Upper lobe of right lung (tissue), 1 donor: Measurements from ENCODE around the gene CACNA1B. TPM values are rescaled to one million over a fixed set of nuclear protein-coding genes. Genes with fewer than 3 reads are reported as not detected.

ENCODE experiments used
- ATAC-seq: fragments of 200-7000 bp; cut with Tn5 transposase; one replicate; pipeline ENCODE4 v1.9.1; 2020; ENCODE audit warnings: mild to moderate bottlenecking, moderate library complexity
- DNase-seq: peaks from one replicate; pipeline ENCODE4 v3.0.0-alpha.2; 2020
- H3K27ac ChIP-seq: fragments of 200-600 bp; one replicate; pipeline ENCODE4 v1.8.0; 2022
- H3K27me3 ChIP-seq: fragments of 200-600 bp; one replicate; pipeline ENCODE4 v1.8.0; 2022; ENCODE audit warnings: mild to moderate bottlenecking
- H3K36me3 ChIP-seq: fragments of 200-600 bp; one replicate; pipeline ENCODE4 v1.8.0; 2022
- H3K4me1 ChIP-seq: fragments of 200-600 bp; one replicate; pipeline ENCODE4 v1.8.0; 2022
- H3K4me3 ChIP-seq: fragments of 200-600 bp; one replicate; pipeline ENCODE4 v1.8.0; 2022; ENCODE audit warnings: mild to moderate bottlenecking
- H3K9me3 ChIP-seq: fragments of 200-600 bp; one replicate; pipeline ENCODE4 v1.8.0; 2022
- intact Hi-C: fragments of 100-400 bp; cut with DNase I; formaldehyde crosslinking; loops from one replicate; pipeline ENCODE4 v1.11.0; 2022
- total RNA-seq: library from RNA; stranded (reverse); fragmentation: NEBNext Ultra II Directional; extraction: Animal tissue kit (Norgen Biotek cat#: 25700); gene quantifications from one replicate; pipeline ENCODE4 v1.2.1, GENCODE V29; 2021
- TF ChIP-seq, protein P1 (sequence below): fragments of 200-600 bp; IDR thresholded peaks from one replicate; pipeline ENCODE4 v1.8.0; 2022; ENCODE audit warnings: antibody characterized with exemption
- donor health status: DM: no; HTN: yes; CAD: no; lungs with severe emphysema.

The CACNA1B gene
- total RNA-seq, 1 donor from 2014 or later: 0.29 TPM

DNA sequence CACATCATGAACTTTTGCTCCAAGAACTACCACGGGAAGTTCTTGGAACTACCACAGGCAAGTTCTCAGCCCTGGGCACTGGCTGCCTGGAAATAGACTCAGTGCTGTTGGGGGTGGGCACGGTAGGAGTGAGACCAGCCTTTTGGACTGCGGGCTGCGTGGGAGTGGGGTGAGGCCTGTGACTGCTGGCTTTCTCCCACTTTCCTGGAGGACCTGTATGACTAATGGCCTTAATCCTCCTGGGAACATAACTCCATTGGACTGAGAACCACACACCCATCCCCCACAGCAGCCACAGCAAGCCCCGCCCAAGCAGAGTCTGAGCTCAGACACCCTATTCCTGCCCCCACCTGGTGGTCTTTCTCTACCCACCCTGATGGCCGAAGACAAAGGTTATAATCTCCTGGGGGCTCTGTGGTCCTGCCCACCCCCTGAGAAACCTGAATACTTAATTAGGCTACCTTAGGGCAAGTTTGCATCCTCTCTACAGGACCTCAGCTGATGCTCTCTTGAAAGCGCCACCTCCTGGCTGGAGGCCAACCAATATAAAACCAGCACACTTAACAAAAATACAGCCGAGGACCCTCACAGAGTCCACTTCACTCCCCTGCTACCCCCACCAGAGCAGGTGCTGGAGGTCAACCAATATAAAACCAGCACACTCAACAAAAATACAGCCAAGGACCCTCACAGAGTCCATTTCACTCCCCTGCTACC, 112.6 kb downstream of the CACNA1B start:
- DNase-seq (peak; percentile 22), ATAC-seq (no peak)
- no peaks in the 10 kb centered on the region for H3K4me1 ChIP-seq
- no peak overlapping the region for H3K27ac ChIP-seq
- H3K9me3 ChIP-seq: no peaks in the 10 kb centered on the region
- TF ChIP-seq, protein P1, sequence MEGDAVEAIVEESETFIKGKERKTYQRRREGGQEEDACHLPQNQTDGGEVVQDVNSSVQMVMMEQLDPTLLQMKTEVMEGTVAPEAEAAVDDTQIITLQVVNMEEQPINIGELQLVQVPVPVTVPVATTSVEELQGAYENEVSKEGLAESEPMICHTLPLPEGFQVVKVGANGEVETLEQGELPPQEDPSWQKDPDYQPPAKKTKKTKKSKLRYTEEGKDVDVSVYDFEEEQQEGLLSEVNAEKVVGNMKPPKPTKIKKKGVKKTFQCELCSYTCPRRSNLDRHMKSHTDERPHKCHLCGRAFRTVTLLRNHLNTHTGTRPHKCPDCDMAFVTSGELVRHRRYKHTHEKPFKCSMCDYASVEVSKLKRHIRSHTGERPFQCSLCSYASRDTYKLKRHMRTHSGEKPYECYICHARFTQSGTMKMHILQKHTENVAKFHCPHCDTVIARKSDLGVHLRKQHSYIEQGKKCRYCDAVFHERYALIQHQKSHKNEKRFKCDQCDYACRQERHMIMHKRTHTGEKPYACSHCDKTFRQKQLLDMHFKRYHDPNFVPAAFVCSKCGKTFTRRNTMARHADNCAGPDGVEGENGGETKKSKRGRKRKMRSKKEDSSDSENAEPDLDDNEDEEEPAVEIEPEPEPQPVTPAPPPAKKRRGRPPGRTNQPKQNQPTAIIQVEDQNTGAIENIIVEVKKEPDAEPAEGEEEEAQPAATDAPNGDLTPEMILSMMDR: no peak
- intact Hi-C loops: no loop called here
- H3K27me3 ChIP-seq: peaks cover 17% of the 10 kb centered on the region
- H3K4me3 ChIP-seq: no peak overlapping the region
- H3K36me3 ChIP-seq: no peaks in the 10 kb centered on the region

DNA sequence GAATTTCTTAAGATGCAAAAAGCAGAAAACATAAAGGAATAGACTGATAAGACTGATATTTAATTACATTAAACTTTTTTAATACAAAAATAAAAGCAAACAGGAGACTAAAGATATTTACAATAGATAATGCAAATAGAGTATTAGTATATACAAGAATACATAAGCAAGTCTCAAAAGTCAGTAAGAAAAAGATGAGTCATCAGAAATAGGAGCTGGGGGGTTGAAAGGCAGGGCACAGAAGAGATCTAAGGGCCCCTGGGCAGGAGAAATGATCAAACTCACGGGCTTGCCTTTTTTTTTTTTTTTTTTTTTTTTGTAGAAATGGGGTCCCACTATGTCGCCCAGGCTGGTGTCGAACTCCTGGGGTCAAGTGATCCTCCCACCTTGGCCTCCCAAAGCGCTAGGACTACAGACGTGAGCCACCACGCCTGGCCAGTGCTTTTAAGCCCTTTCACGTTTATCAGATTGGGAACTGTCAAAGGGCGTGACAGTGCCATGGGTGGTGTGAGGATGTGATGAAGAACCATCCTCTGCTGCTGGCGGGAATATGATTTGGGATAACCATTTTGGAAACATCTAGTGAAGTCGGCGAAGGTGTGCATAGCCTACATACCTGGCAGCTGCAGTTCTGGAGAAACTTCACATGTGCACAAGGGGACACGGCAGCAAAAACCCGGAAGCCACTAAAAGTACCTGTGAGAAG, 126.1 kb downstream of the CACNA1B start:
- Histone ChIP-seq H3K36me3 (no peaks in the 10 kb centered on the region), H3K4me1 (no peaks in the 10 kb centered on the region), H3K4me3 (no peak overlapping the region), H3K27ac (no peak overlapping the region), H3K27me3 (no peaks in the 10 kb centered on the region), H3K9me3 (no peaks in the 10 kb centered on the region)
- TF ChIP-seq, protein P1: no peak
- no peak for ATAC-seq
- no peak for DNase-seq
- intact Hi-C loops: no loop called here

DNA sequence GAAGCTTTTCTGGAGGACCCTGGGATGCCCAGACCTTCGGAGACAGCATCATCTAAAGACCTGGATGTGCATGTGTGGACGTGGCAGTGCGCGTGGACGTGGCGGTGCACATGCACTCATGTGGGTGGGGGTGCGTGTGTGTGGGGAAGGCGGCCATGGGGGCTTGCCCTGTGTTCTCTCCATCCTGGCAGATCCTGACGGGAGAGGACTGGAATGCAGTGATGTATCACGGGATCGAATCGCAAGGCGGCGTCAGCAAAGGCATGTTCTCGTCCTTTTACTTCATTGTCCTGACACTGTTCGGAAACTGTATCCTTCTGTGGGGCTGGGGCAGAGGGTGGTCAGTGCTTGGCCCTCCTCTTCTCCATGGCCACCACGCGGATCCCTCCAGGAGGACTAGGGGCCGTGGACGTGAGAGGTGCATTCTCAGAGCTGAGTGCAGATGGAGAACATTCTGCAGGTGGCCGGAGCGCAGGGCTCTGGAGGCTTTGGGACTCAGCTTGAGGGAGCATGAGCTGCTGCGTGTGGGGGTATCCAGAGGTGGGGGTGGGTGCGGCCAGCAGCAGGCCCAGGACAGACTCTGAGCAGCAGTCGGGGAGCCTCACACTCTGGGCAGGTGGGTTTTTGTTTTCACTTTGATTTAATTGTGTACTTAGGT, 129.1 kb downstream of the CACNA1B start:
- peak; percentile 53 for DNase-seq
- Histone ChIP-seq H3K4me1 (no peaks in the 10 kb centered on the region), H3K4me3 (no peak overlapping the region), H3K27ac (no peak overlapping the region), H3K36me3 (no peaks in the 10 kb centered on the region), H3K9me3 (no peaks in the 10 kb centered on the region), H3K27me3 (no peaks in the 10 kb centered on the region)
- no peak for ATAC-seq
- TF ChIP-seq, protein P1: no peak
- intact Hi-C loops: no loop called here

DNA sequence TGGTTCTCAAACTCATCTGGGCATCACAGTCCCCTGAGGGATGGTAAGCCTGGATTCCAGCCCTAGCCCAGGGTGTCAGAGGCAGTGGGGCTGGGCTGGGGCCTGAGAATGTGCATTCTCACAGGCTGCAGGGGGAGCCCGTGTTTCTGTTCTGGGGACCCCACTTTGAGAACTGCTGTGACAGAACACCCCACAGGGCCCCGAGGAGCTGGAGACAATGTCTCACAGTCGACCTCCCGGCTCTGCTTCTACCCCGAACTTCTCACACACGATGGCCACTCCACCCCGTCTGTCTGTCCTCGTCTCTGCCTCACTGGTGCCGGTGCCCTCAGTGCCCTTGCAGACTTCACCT, 130.0 kb downstream of the CACNA1B start:
- H3K36me3 ChIP-seq: no peaks in the 10 kb centered on the region
- no peak overlapping the region for H3K4me3 ChIP-seq
- H3K4me1 ChIP-seq: no peaks in the 10 kb centered on the region
- no peaks in the 10 kb centered on the region for H3K9me3 ChIP-seq
- intact Hi-C loops: no loop called here
- TF ChIP-seq, protein P1: no peak
- DNase-seq (no peak), ATAC-seq (no peak)
- no peak overlapping the region for H3K27ac ChIP-seq
- no peaks in the 10 kb centered on the region for H3K27me3 ChIP-seq

DNA sequence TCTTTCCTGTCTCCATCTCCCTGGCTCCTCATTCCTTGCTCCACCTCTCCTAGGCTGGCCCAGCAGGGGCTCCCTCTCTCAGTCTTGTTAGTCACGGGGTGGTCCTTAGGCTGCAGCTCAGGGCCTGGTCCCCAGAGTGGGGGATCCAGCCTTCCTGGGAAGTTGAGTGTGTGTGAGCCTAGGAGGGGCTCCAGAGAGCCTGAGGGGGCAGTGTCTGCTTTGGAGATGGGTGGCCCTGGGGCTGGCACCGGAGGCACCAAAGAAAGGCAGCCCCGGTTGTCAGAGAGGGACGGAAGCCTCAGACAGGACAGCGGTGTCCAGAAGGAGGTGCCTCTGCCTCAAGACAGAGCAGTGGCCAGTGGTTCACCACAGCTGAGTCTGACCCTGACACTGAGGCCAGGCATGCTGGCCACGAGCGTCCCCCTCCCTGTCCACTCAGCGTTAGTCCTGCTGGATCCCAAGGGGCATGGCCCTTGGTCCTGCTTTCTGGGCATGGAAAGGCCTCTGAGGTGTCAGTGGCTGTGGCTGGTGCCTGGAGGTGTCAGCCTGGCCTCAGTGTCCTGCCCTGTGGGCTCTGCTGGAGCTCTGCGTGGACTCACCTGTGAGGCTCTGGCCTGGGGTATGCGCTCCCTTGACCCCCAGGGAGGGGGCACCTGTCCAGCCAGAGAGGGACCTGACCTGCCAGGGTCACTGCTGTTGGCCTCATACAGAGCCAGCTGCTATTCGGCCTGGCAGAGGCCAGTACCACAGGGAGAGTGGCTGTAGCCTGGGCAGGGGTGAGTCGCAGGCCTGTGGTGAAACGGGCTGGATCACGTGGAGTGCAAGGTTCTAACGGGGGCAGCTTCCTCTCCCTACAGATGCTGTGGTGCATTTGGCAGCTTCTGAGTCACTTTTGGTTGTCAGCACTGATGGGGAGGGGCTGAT, 130.6 kb downstream of the CACNA1B start:
- TF ChIP-seq, protein P1: no peak
- no peak for ATAC-seq
- no peaks in the 10 kb centered on the region for H3K27me3 ChIP-seq
- H3K27ac ChIP-seq: no peak overlapping the region
- no peaks in the 10 kb centered on the region for H3K4me1 ChIP-seq
- DNase-seq: peak; percentile 54
- no peaks in the 10 kb centered on the region for H3K36me3 ChIP-seq
- H3K9me3 ChIP-seq: no peaks in the 10 kb centered on the region
- no peak overlapping the region for H3K4me3 ChIP-seq
- intact Hi-C loops: no loop called here
